H4 (cell line): Measurements from ENCODE around the gene C1orf198. TPM values are rescaled to one million over a fixed set of nuclear protein-coding genes. Genes with fewer than 3 reads are reported as not detected.

Experiments
- DNase-seq: peaks from one replicate; pipeline ENCODE4 v3.0.0-alpha.2; 2015; ENCODE audit warnings: low spot score
- total RNA-seq: library from RNA; depleted of rRNA; stranded (reverse); fragments of >200 nt; shearing (Covaris generic); gene quantifications from 2 replicates; pipeline ENCODE4 v1.2.3, GENCODE V29; 2014

C1orf198 gene
- total RNA-seq, 1 experiment from 2014 or later, result 23.4 TPM

GRCh38 chr1:230892018-230892491 lies 23.7 kb upstream of the C1orf198 start:
- no peak for DNase-seq

- DNase-seq, result no peak
Observed at GRCh38 chr1:230891413-230891812, 23.1 kb upstream of the C1orf198 start.

- no peak for DNase-seq
Observed at GRCh38 chr1:230884646-230885045, 16.3 kb upstream of the C1orf198 start.

GRCh38 chr1:230883967-230884366 lies 15.6 kb upstream of the C1orf198 start:
- DNase-seq, result no peak

- no peak for DNase-seq
Observed at GRCh38 chr1:230879778-230880177, 11.5 kb upstream of the C1orf198 start.

- no peak for DNase-seq
Observed at GRCh38 chr1:230878591-230878990, 10.3 kb upstream of the C1orf198 start.

GRCh38 chr1:230877924-230878590 lies 9.7 kb upstream of the C1orf198 start:
- no peak for DNase-seq

GRCh38 chr1:230877146-230877923 lies 9.0 kb upstream of the C1orf198 start:
- DNase-seq, result peak; percentile 43

GRCh38 chr1:230876660-230877059 lies 8.3 kb upstream of the C1orf198 start:
- no peak for DNase-seq

GRCh38 chr1:230875370-230875769 lies 7.0 kb upstream of the C1orf198 start:
- DNase-seq, result no peak

- DNase-seq, result no peak
Observed at GRCh38 chr1:230870916-230871315, 2.6 kb upstream of the C1orf198 start.

GRCh38 chr1:230869500-230869899 lies 1.2 kb upstream of the C1orf198 start:
- DNase-seq, result no peak

- peak; percentile 52 for DNase-seq
Observed at GRCh38 chr1:230868736-230869385, 540 bp upstream of the C1orf198 start.

- DNase-seq, result no peak
Observed at GRCh38 chr1:230867101-230867902, 1.0 kb downstream of the C1orf198 start.

GRCh38 chr1:230866171-230867070 lies 1.9 kb downstream of the C1orf198 start:
- no peak for DNase-seq

- no peak for DNase-seq
Observed at GRCh38 chr1:230865062-230865817, 3.1 kb downstream of the C1orf198 start.

- no peak for DNase-seq
Observed at GRCh38 chr1:230864441-230864840, 3.9 kb downstream of the C1orf198 start.

- no peak for DNase-seq
Observed at GRCh38 chr1:230863449-230863848, 4.9 kb downstream of the C1orf198 start.

- DNase-seq, result no peak
Observed at GRCh38 chr1:230861970-230862595, 6.2 kb downstream of the C1orf198 start.
